ENCODE data around the gene MSH3. TPM values are rescaled to one million over a fixed set of nuclear protein-coding genes. Genes with fewer than 3 reads are reported as not detected.
"Not testable (repeated sequence)": the region's sequence is repeated elsewhere in the genome, so short reads cannot be mapped to it uniquely, and the experiment has no call there.

MSH3 gene
- total RNA-seq, 1 donor from 2014 or later: 15.4 TPM

DNA sequence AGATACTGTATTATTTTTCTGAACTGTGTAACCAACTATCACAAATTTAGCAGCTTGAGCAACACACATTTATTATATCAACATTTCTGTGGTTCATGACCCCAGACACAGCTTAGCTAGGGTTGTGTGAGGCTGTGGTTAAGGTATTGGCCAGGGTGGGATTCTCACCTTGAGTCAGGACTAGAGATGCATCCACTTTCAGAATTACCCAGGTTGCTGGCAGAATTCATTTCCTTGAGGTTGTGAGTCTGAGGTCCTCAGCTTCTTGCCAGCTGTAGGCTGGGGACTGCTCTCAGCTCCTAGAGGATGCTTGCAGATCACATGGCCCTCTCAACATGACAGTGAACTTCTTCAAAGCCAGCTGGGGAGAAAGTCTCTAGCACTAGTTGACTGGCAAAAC lies 183.2 kb downstream of the MSH3 start:
- no peak for FAIRE-seq
- H3K4me3 ChIP-seq (ENCODE audit: insufficient read depth, low read depth, low read length): no peak overlapping the region
- H3K36me3 ChIP-seq (ENCODE audit: insufficient read depth, low read length): no peaks in the 10 kb centered on the region
- TF ChIP-seq, protein P1, sequence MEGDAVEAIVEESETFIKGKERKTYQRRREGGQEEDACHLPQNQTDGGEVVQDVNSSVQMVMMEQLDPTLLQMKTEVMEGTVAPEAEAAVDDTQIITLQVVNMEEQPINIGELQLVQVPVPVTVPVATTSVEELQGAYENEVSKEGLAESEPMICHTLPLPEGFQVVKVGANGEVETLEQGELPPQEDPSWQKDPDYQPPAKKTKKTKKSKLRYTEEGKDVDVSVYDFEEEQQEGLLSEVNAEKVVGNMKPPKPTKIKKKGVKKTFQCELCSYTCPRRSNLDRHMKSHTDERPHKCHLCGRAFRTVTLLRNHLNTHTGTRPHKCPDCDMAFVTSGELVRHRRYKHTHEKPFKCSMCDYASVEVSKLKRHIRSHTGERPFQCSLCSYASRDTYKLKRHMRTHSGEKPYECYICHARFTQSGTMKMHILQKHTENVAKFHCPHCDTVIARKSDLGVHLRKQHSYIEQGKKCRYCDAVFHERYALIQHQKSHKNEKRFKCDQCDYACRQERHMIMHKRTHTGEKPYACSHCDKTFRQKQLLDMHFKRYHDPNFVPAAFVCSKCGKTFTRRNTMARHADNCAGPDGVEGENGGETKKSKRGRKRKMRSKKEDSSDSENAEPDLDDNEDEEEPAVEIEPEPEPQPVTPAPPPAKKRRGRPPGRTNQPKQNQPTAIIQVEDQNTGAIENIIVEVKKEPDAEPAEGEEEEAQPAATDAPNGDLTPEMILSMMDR (IDR thresholded peaks at IDR 0.05; ENCODE audit: insufficient read depth, low read depth, low read length): no peak
- TF ChIP-seq EZH2 (IDR thresholded peaks at IDR 0.05; ENCODE audit: insufficient read depth, low read length): no peak
- DNase-seq (ENCODE audit: low read depth): no peak
- no peak overlapping the region for H3K27ac ChIP-seq (ENCODE audit: low read depth, low read length)
- Mint-ChIP-seq H3K4me1 (ENCODE audit: low read depth, unreplicated experiment) (no peaks in the 10 kb centered on the region), H3K36me3 (ENCODE audit: low read depth, unreplicated experiment) (peaks cover 5% of the 10 kb centered on the region), H3K9me3 (ENCODE audit: unreplicated experiment) (no peaks in the 10 kb centered on the region), H3K4me3 (ENCODE audit: unreplicated experiment) (no peak overlapping the region), H3K27ac (ENCODE audit: unreplicated experiment) (no peak overlapping the region), H3K27me3 (ENCODE audit: low read depth, unreplicated experiment) (no peaks in the 10 kb centered on the region)
- H3K79me2 ChIP-seq (ENCODE audit: insufficient read depth, low read length): no peaks in the 10 kb centered on the region
- no peaks in the 10 kb centered on the region for H3K9me3 ChIP-seq (ENCODE audit: insufficient read depth, low read depth, low read length)
- no peak overlapping the region for H3K9ac ChIP-seq (ENCODE audit: low read length)
- H3K4me1 ChIP-seq (ENCODE audit: insufficient read depth, low read length): no peaks in the 10 kb centered on the region
- H3K4me2 ChIP-seq (ENCODE audit: low read length): no peak overlapping the region
- no peaks in the 10 kb centered on the region for H4K20me1 ChIP-seq (ENCODE audit: insufficient read depth, low read length)
- no peak overlapping the region for H2AFZ ChIP-seq (ENCODE audit: low read depth, low read length)
- H3K27me3 ChIP-seq (ENCODE audit: insufficient read depth, low read length): no peaks in the 10 kb centered on the region

- not testable (repeated sequence) for H3K4me1 Mint-ChIP-seq (ENCODE audit: low read depth, unreplicated experiment); H2AFZ ChIP-seq (ENCODE audit: low read depth, low read length); H3K27ac Mint-ChIP-seq (ENCODE audit: unreplicated experiment); FAIRE-seq; H4K20me1 ChIP-seq (ENCODE audit: insufficient read depth, low read length); H3K27me3 Mint-ChIP-seq (ENCODE audit: low read depth, unreplicated experiment); H3K79me2 ChIP-seq (ENCODE audit: insufficient read depth, low read length); H3K4me3 Mint-ChIP-seq (ENCODE audit: unreplicated experiment); H3K36me3 ChIP-seq (ENCODE audit: insufficient read depth, low read length); H3K4me3 ChIP-seq (ENCODE audit: insufficient read depth, low read depth, low read length); H3K9me3 ChIP-seq (ENCODE audit: insufficient read depth, low read depth, low read length); H3K4me1 ChIP-seq (ENCODE audit: insufficient read depth, low read length); H3K4me2 ChIP-seq (ENCODE audit: low read length); H3K9ac ChIP-seq (ENCODE audit: low read length); H3K27me3 ChIP-seq (ENCODE audit: insufficient read depth, low read length); H3K27ac ChIP-seq (ENCODE audit: low read depth, low read length); H3K36me3 Mint-ChIP-seq (ENCODE audit: low read depth, unreplicated experiment)
- DNase-seq (ENCODE audit: low read depth): peak; percentile 18
- H3K9me3 Mint-ChIP-seq (ENCODE audit: unreplicated experiment): peaks cover 11% of the 10 kb centered on the region
Measured at GRCh38 chr5:80841026-80841797, 186.8 kb downstream of the MSH3 start.

GRCh38 chr5:80846422-80846821 lies 192.0 kb downstream of the MSH3 start:
- FAIRE-seq; H3K4me1 Mint-ChIP-seq (ENCODE audit: low read depth, unreplicated experiment); H3K4me3 Mint-ChIP-seq (ENCODE audit: unreplicated experiment); H3K9me3 ChIP-seq (ENCODE audit: insufficient read depth, low read depth, low read length); H3K27ac Mint-ChIP-seq (ENCODE audit: unreplicated experiment); H3K4me3 ChIP-seq (ENCODE audit: insufficient read depth, low read depth, low read length); H3K79me2 ChIP-seq (ENCODE audit: insufficient read depth, low read length); H3K9ac ChIP-seq (ENCODE audit: low read length); H2AFZ ChIP-seq (ENCODE audit: low read depth, low read length); H3K27ac ChIP-seq (ENCODE audit: low read depth, low read length); H3K4me2 ChIP-seq (ENCODE audit: low read length); H3K27me3 Mint-ChIP-seq (ENCODE audit: low read depth, unreplicated experiment); H3K4me1 ChIP-seq (ENCODE audit: insufficient read depth, low read length); H3K27me3 ChIP-seq (ENCODE audit: insufficient read depth, low read length); H4K20me1 ChIP-seq (ENCODE audit: insufficient read depth, low read length); DNase-seq (ENCODE audit: low read depth); H3K36me3 ChIP-seq (ENCODE audit: insufficient read depth, low read length): not testable (repeated sequence)
- H3K9me3 Mint-ChIP-seq (ENCODE audit: unreplicated experiment): peaks cover 29% of the 10 kb centered on the region
- peaks cover 31% of the 10 kb centered on the region for H3K36me3 Mint-ChIP-seq (ENCODE audit: low read depth, unreplicated experiment)

- peaks cover 21% of the 10 kb centered on the region for H3K9me3 Mint-ChIP-seq (ENCODE audit: unreplicated experiment)
- H3K36me3 Mint-ChIP-seq (ENCODE audit: low read depth, unreplicated experiment): peaks cover 33% of the 10 kb centered on the region
- not testable (repeated sequence) for DNase-seq (ENCODE audit: low read depth); H4K20me1 ChIP-seq (ENCODE audit: insufficient read depth, low read length); H3K27ac ChIP-seq (ENCODE audit: low read depth, low read length); H3K4me3 Mint-ChIP-seq (ENCODE audit: unreplicated experiment); H3K4me3 ChIP-seq (ENCODE audit: insufficient read depth, low read depth, low read length); H3K27me3 Mint-ChIP-seq (ENCODE audit: low read depth, unreplicated experiment); H2AFZ ChIP-seq (ENCODE audit: low read depth, low read length); H3K9ac ChIP-seq (ENCODE audit: low read length); FAIRE-seq; H3K4me1 ChIP-seq (ENCODE audit: insufficient read depth, low read length); H3K27me3 ChIP-seq (ENCODE audit: insufficient read depth, low read length); H3K9me3 ChIP-seq (ENCODE audit: insufficient read depth, low read depth, low read length); H3K27ac Mint-ChIP-seq (ENCODE audit: unreplicated experiment); H3K79me2 ChIP-seq (ENCODE audit: insufficient read depth, low read length); H3K4me2 ChIP-seq (ENCODE audit: low read length); H3K36me3 ChIP-seq (ENCODE audit: insufficient read depth, low read length); H3K4me1 Mint-ChIP-seq (ENCODE audit: low read depth, unreplicated experiment)
Measured at GRCh38 chr5:80850168-80850567, 195.7 kb downstream of the MSH3 start.
